Measurements from ENCODE around the gene FSTL5.

- TF ChIP-seq SUZ12 (IDR thresholded peaks at IDR 0.05) (no peak), FOXM1 (IDR thresholded peaks at IDR 0.05; ENCODE audit: borderline replicate concordance) (no peak), HDGF (IDR thresholded peaks at IDR 0.05; ENCODE audit: borderline replicate concordance) (no peak), CTBP1 (IDR thresholded peaks at IDR 0.05; ENCODE audit: borderline replicate concordance) (no peak), SP1 (IDR thresholded peaks at IDR 0.05) (no peak), FOXA1 (IDR thresholded peaks at IDR 0.05) (no peak), TARDBP (IDR thresholded peaks at IDR 0.05) (no peak), BHLHE40 (IDR thresholded peaks at IDR 0.05; ENCODE audit: borderline replicate concordance) (no peak), ARNT (IDR thresholded peaks at IDR 0.05) (no peak), LEF1 (IDR thresholded peaks at IDR 0.05; ENCODE audit: borderline replicate concordance) (no peak), ELF4 (IDR thresholded peaks at IDR 0.05) (no peak), NFRKB (IDR thresholded peaks at IDR 0.05) (no peak), L3MBTL2 (conservative IDR thresholded peaks at IDR 0.05) (no peak), FOXK2 (IDR thresholded peaks at IDR 0.05) (no peak)
Observed at GRCh38 chr4:161444626-161445025, 719.2 kb downstream of the FSTL5 start.
